Endothelial cell of umbilical vein (primary cell): ENCODE measurements around the gene CBFA2T3. TPM values are rescaled to one million over a fixed set of nuclear protein-coding genes. Genes with fewer than 3 reads are reported as not detected.

Experiments
- BruUV-seq: library from RNA; stranded (reverse); fragments of 400-500 nt; replicated peaks from 2 replicates; lab custom pipeline; 2021; lab: Mats Ljungman, UMichigan
- CTCF ChIA-PET: fragments of 300-600, 350-600 bp; sonication (Branson Sonifier 250); formaldehyde crosslinking; loops from one replicate; lab custom pipeline; 2021; ENCODE audit warnings: antibody characterized with exemption, inconsistent platforms; lab: Charles Lee
- POLR2A ChIA-PET: fragments of 300-600, 350-600 bp; sonication (Branson Sonifier 250); formaldehyde crosslinking; loops from one replicate; lab custom pipeline; 2021; ENCODE audit warnings: antibody characterized with exemption, inconsistent platforms; lab: Charles Lee
- DNase-seq: peaks from one replicate; pipeline ENCODE4 v3.0.0-alpha.2; 2011; ENCODE audit warnings: low read depth, low spot score
- FAIRE-seq: peaks from 2 replicates; lab custom pipeline; 2011; peaks lifted over from hg19 to GRCh38; lab: Jason Lieb, UNC
- H2AFZ ChIP-seq: 2 replicates; pipeline ENCODE4 v1.6.0; 2012; ENCODE audit warnings: low read depth, low read length, control low read depth, inconsistent platforms
- H3K27ac ChIP-seq: 2 replicates; pipeline ENCODE4 v1.5.1; 2011; ENCODE audit warnings: low read depth, mild to moderate bottlenecking, control low read depth, low read length, moderate library complexity; ENCODE audit not compliant: insufficient read depth
- H3K27me3 ChIP-seq, 2 experiments: 2 replicates each; pipeline versions ENCODE4 v1.6.0 to v1.6.1; 2011; ENCODE audit warnings: low read length in 2 of 2, mixed read lengths in 1 of 2; ENCODE audit not compliant: control insufficient read depth in 2 of 2, insufficient read depth in 2 of 2
- H3K36me3 ChIP-seq, 2 experiments: 2 replicates in 1 of 2; 3 replicates in 1 of 2; pipeline ENCODE4 v1.5.1; 2011; ENCODE audit warnings: low read length in 2 of 2, mild to moderate bottlenecking in 1 of 2, moderate library complexity in 1 of 2; ENCODE audit not compliant: control insufficient read depth in 2 of 2, insufficient read depth in 2 of 2; ENCODE audit errors: extremely low read depth in 1 of 2
- H3K4me1 ChIP-seq: 3 replicates; pipeline ENCODE4 v1.5.1; 2011; ENCODE audit warnings: mild to moderate bottlenecking, low read length; ENCODE audit not compliant: control insufficient read depth, insufficient read depth; ENCODE audit errors: extremely low read depth
- H3K4me2 ChIP-seq: 2 replicates; pipeline ENCODE4 v1.6.1; 2011; ENCODE audit warnings: low read length, control low read depth, mixed read lengths; ENCODE audit not compliant: insufficient read depth
- H3K4me3 ChIP-seq, 3 experiments: fragments of 200-600 bp in 1 of 3; sonication (generic), shearing (Covaris generic) in 1 of 3; replicated peaks in 1 of 3; 2 replicates each; pipeline ENCODE4 v1.5.1; 2011 to 2016; ENCODE audit warnings: control low read depth in 3 of 3, low read length in 3 of 3, mild to moderate bottlenecking in 2 of 3, inconsistent platforms in 1 of 3, low read depth in 1 of 3, moderate library complexity in 1 of 3; ENCODE audit not compliant: insufficient read depth in 1 of 3
- H3K79me2 ChIP-seq: 2 replicates; pipeline ENCODE4 v1.6.0; 2012; ENCODE audit warnings: low read length, inconsistent platforms; ENCODE audit not compliant: control insufficient read depth, insufficient read depth
- H3K9ac ChIP-seq: replicated peaks from 2 replicates; pipeline ENCODE3; 2011; ENCODE audit warnings: low read length, control low read depth; ENCODE audit not compliant: insufficient read depth; ENCODE audit errors: extremely low read depth
- H3K9me1 ChIP-seq: replicated peaks from 3 replicates; pipeline ENCODE4 v1.6.0; 2011; ENCODE audit warnings: mild to moderate bottlenecking, low read length; ENCODE audit not compliant: control insufficient read depth, insufficient read depth; ENCODE audit errors: extremely low read depth
- H3K9me3 ChIP-seq: replicated peaks from 2 replicates; pipeline ENCODE4 v1.5.1; 2012; ENCODE audit warnings: low read length, inconsistent platforms; ENCODE audit not compliant: control insufficient read depth, insufficient read depth
- H4K20me1 ChIP-seq: replicated peaks from 2 replicates; pipeline ENCODE3; 2011; ENCODE audit warnings: mild to moderate bottlenecking, low read length; ENCODE audit not compliant: control insufficient read depth, insufficient read depth; ENCODE audit errors: extremely low read depth
- CTCF ChIP-seq, 2 donors: IDR thresholded peaks; 1 replicate in 1 of 2; 2 replicates in 1 of 2; pipeline ENCODE4 v1.5.1; 2011; ENCODE audit warnings: low read length in 2 of 2, mild to moderate bottlenecking in 2 of 2, moderate library complexity in 2 of 2, control low read depth in 1 of 2, inconsistent platforms in 1 of 2, low read depth in 1 of 2; ENCODE audit not compliant: insufficient read depth in 1 of 2; ENCODE audit errors: extremely low read depth in 1 of 2
- EZH2 ChIP-seq: IDR thresholded peaks from 2 replicates; pipeline ENCODE4 v1.6.1; 2012; ENCODE audit warnings: borderline replicate concordance, low read depth, mild to moderate bottlenecking, moderate library complexity, low read length, inconsistent platforms; ENCODE audit not compliant: severe bottlenecking
- FOS ChIP-seq: IDR thresholded peaks from 2 replicates; pipeline ENCODE4 v1.6.1; 2011; ENCODE audit warnings: mild to moderate bottlenecking, low read length, moderate library complexity, borderline replicate concordance; ENCODE audit not compliant: insufficient read depth
- GATA2 ChIP-seq: IDR thresholded peaks from 2 replicates; pipeline ENCODE4 v1.7.0; 2011; ENCODE audit warnings: low read depth, mild to moderate bottlenecking, moderate library complexity, mixed read lengths, low read length; ENCODE audit not compliant: insufficient read length, insufficient read depth
- JUN ChIP-seq: IDR thresholded peaks from 2 replicates; pipeline ENCODE4 v1.6.1; 2011; ENCODE audit warnings: borderline replicate concordance, low read depth; ENCODE audit not compliant: insufficient read length, insufficient read depth
- MAX ChIP-seq: IDR thresholded peaks from 2 replicates; pipeline ENCODE4 v1.6.1; 2011; ENCODE audit not compliant: insufficient read depth, insufficient read length
- MYC ChIP-seq: IDR thresholded peaks from one replicate; pipeline ENCODE4 v1.6.1; 2011; ENCODE audit warnings: mild to moderate bottlenecking, low read depth, low read length
- POLR2A ChIP-seq: IDR thresholded peaks from 2 replicates; pipeline ENCODE4 v1.6.1; 2012; ENCODE audit warnings: low read depth, mild to moderate bottlenecking, control low read depth, low read length
- POLR2AphosphoS5 ChIP-seq: IDR thresholded peaks from 2 replicates; pipeline ENCODE4 v1.6.1; 2012; ENCODE audit warnings: low read depth, mild to moderate bottlenecking, control low read depth, low read length, moderate library complexity; ENCODE audit not compliant: insufficient read depth
- dilution Hi-C: fragments of 300-500 bp; cut with MboI; formaldehyde crosslinking; loops from one replicate; pipeline ENCODE4 v1.15.0; 2019; ENCODE audit warnings: low sequenced_read_pairs; ENCODE audit not compliant: extremely low pct_ligation_motif_present
- intact Hi-C: fragments of 100-400 bp; cut with micrococcal nuclease; formaldehyde crosslinking; loops from one replicate; pipeline ENCODE4 v1.10.0; 2022
- polyA plus RNA-seq, 4 experiments: library from polyadenylated mRNA; depleted of rRNA in 3 of 4; stranded (reverse) in 3 of 4; unstranded in 1 of 4; fragments of >200 nt; gene quantifications; 2 replicates each; pipeline versions ENCODE4 v1.2.1 to v1.2.3, GENCODE V29; 2011 to 2012; ENCODE audit warnings: missing spikeins in 1 of 4
- total RNA-seq: library from RNA; stranded (reverse); gene quantifications from 2 replicates; pipeline ENCODE4 v1.2.3, GENCODE V29; 2021

The CBFA2T3 gene
- total and polyA plus RNA-seq, 2 donors (not counting 3 experiments of a cell fraction or from before 2014, with no cell fraction given), result not detected

- FAIRE-seq (no peak), DNase-seq (no peak)
- Histone ChIP-seq H3K27me3 (no peaks in the 10 kb centered on the region), H3K9me3 (no peaks in the 10 kb centered on the region), H3K4me3 (no peak overlapping the region), H2AFZ (no peak overlapping the region), H3K9ac (no peak overlapping the region), H3K36me3 (peaks cover 0 to 24% of the 10 kb centered on the region in 2 experiments), H3K9me1 (no peaks in the 10 kb centered on the region), H4K20me1 (no peaks in the 10 kb centered on the region), H3K27ac (no peak overlapping the region), H3K4me2 (no peak overlapping the region), H3K4me1 (no peaks in the 10 kb centered on the region), H3K79me2 (no peaks in the 10 kb centered on the region)
- ChIA-PET CTCF (interaction anchor here (1.1 kb wide), 1 partner anchor 16 kb away, joined by 3 read pairs; no protein-coding TSS in a partner anchor), POLR2A (no interaction called here)
- intact Hi-C loops (no loop called here), dilution Hi-C loops (no loop called here)
- no peak for TF ChIP-seq MYC
- no peak for TF ChIP-seq GATA2
- TF ChIP-seq JUN, result no peak
- no peak for TF ChIP-seq FOS
- no peak for TF ChIP-seq POLR2A
- no peak for TF ChIP-seq MAX
- TF ChIP-seq EZH2, result no peak
- no peak for TF ChIP-seq CTCF (IDR thresholded peaks at IDR 0.05; ENCODE audit: extremely low read depth in 1 of 2, insufficient read depth in 1 of 2, low read depth in 1 of 2, low read length in 2 of 2)
- TF ChIP-seq POLR2AphosphoS5, result no peak
- no TSS peak for BruUV-seq
These were observed 112.9 kb downstream of the CBFA2T3 start for GRCh38 chr16:88864099-88864498.
